H1 (cell line): ENCODE data around the gene MAP4. TPM values are rescaled to one million over a fixed set of nuclear protein-coding genes. Genes with fewer than 3 reads are reported as not detected.
A peak's percentile ranks its signal among the peaks of the same experiment; 100 is the strongest.

Source experiments
- CTCF ChIA-PET: fragments of 300-600 bp; sonication (Branson Sonifier 250); formaldehyde crosslinking; loops from one replicate; lab custom pipeline; 2021; ENCODE audit not compliant: partially characterized antibody; lab: Charles Lee
- POLR2A ChIA-PET: fragments of 300-600 bp; sonication (Branson Sonifier 250); formaldehyde crosslinking; loops from one replicate; lab custom pipeline; 2021; ENCODE audit warnings: inconsistent platforms; ENCODE audit not compliant: partially characterized antibody; lab: Charles Lee
- DNase-seq, 2 experiments: peaks; one replicate each; pipeline versions ENCODE4 v3.0.0 to v3.0.0-alpha.2; 2010 to 2022; ENCODE audit warnings: low spot score in 2 of 2, low read depth in 1 of 2, mixed read lengths in 1 of 2
- FAIRE-seq: peaks from 2 replicates; lab custom pipeline; 2011; peaks lifted over from hg19 to GRCh38; lab: Jason Lieb, UNC
- H2AFZ ChIP-seq: 2 replicates; pipeline ENCODE4 v1.8.1; 2012; ENCODE audit warnings: low read length, inconsistent platforms
- H2AK5ac ChIP-seq: 2 replicates; pipeline ENCODE4 v1.6.1; 2013; ENCODE audit warnings: low read depth, low read length
- H2BK120ac ChIP-seq: replicated peaks from 2 replicates; pipeline ENCODE3; 2013; ENCODE audit warnings: low read depth, low read length, inconsistent platforms
- H2BK12ac ChIP-seq: 2 replicates; pipeline ENCODE4 v1.6.1; 2013; ENCODE audit warnings: low read depth, low read length
- H2BK15ac ChIP-seq: 2 replicates; pipeline ENCODE4 v1.6.1; 2013; ENCODE audit warnings: low read length
- H2BK20ac ChIP-seq: 2 replicates; pipeline ENCODE4 v1.6.1; 2013; ENCODE audit warnings: low read length
- H2BK5ac ChIP-seq: 2 replicates; pipeline ENCODE4 v1.6.1; 2013; ENCODE audit warnings: low read depth, low read length
- H3K14ac ChIP-seq: 2 replicates; pipeline ENCODE4 v1.6.1; 2013; ENCODE audit warnings: inconsistent platforms; ENCODE audit not compliant: insufficient read length
- H3K18ac ChIP-seq: 2 replicates; pipeline ENCODE4 v1.6.1; 2013; ENCODE audit warnings: low read length; ENCODE audit errors: extremely low read depth
- H3K23ac ChIP-seq: 2 replicates; pipeline ENCODE4 v1.6.1; 2013; ENCODE audit warnings: inconsistent platforms; ENCODE audit not compliant: insufficient read length
- H3K23me2 ChIP-seq: 2 replicates; pipeline ENCODE4 v1.6.1; 2013; ENCODE audit warnings: low read depth, low read length
- H3K27ac ChIP-seq: 2 replicates; pipeline ENCODE4 v1.6.1; 2011; ENCODE audit warnings: low read depth, low read length, inconsistent platforms
- H3K27me3 ChIP-seq, 4 experiments: replicated peaks in 1 of 4; 1 replicate in 1 of 4; 2 replicates in 3 of 4; pipeline versions ENCODE4 v1.6.1 to v1.8.1; 2011 to 2013; ENCODE audit warnings: low read length in 3 of 4, mild to moderate bottlenecking in 3 of 4, inconsistent platforms in 2 of 4, mixed read lengths in 2 of 4, moderate library complexity in 1 of 4; ENCODE audit not compliant: control insufficient read depth in 3 of 4, insufficient read depth in 3 of 4; ENCODE audit errors: extremely low read depth in 1 of 4
- H3K36me3 ChIP-seq, 4 experiments: 2 replicates each; pipeline versions ENCODE4 v1.6.1 to v1.8.1; 2011 to 2013; ENCODE audit warnings: mild to moderate bottlenecking in 4 of 4, low read length in 3 of 4, moderate library complexity in 2 of 4, control low read depth in 1 of 4, inconsistent platforms in 1 of 4; ENCODE audit not compliant: insufficient read depth in 4 of 4, control insufficient read depth in 2 of 4
- H3K4ac ChIP-seq: replicated peaks from 2 replicates; pipeline ENCODE3; 2013; ENCODE audit warnings: low read length, low read depth, mixed read lengths, inconsistent platforms; ENCODE audit not compliant: insufficient read length
- H3K4me1 ChIP-seq, 4 experiments: replicated peaks in 1 of 4; 1 replicate in 1 of 4; 2 replicates in 3 of 4; pipeline versions ENCODE4 v1.6.1 to v1.8.1; 2011 to 2013; ENCODE audit warnings: low read length in 3 of 4, inconsistent platforms in 2 of 4, mixed read lengths in 1 of 4; ENCODE audit not compliant: insufficient read depth in 4 of 4, control insufficient read depth in 3 of 4
- H3K4me2 ChIP-seq, 2 experiments: 2 replicates each; pipeline versions ENCODE4 v1.6.1 to v1.8.1; 2011 to 2013; ENCODE audit warnings: low read depth in 2 of 2, low read length in 2 of 2, control low read depth in 1 of 2, inconsistent platforms in 1 of 2, mild to moderate bottlenecking in 1 of 2; ENCODE audit not compliant: insufficient read depth in 1 of 2
- H3K4me3 ChIP-seq, 4 experiments: fragments of 200-600, 300-600 bp in 1 of 4; sonication (generic), shearing (Covaris generic), sonication (Bioruptor Twin) in 1 of 4; 2 replicates each; pipeline versions ENCODE4 v1.5.1 to v1.8.1; 2011 to 2016; ENCODE audit warnings: low read length in 4 of 4, low read depth in 3 of 4, control low read depth in 2 of 4, inconsistent platforms in 2 of 4, mild to moderate bottlenecking in 2 of 4, mixed read lengths in 1 of 4, moderate library complexity in 1 of 4; ENCODE audit not compliant: insufficient read depth in 2 of 4; ENCODE audit errors: extremely low read depth in 1 of 4
- H3K56ac ChIP-seq: replicated peaks from 2 replicates; pipeline ENCODE3; 2013; ENCODE audit warnings: low read depth, mild to moderate bottlenecking, mixed read lengths, low read length, inconsistent platforms; ENCODE audit not compliant: insufficient read length
- H3K79me1 ChIP-seq: 2 replicates; pipeline ENCODE4 v1.6.1; 2013; ENCODE audit warnings: low read depth, low read length, control low read depth
- H3K79me2 ChIP-seq, 2 experiments: 2 replicates each; pipeline versions ENCODE4 v1.6.1 to v1.8.1; 2012 to 2013; ENCODE audit warnings: low read length in 2 of 2, mild to moderate bottlenecking in 2 of 2, inconsistent platforms in 1 of 2; ENCODE audit not compliant: insufficient read depth in 2 of 2, control insufficient read depth in 1 of 2
- H3K9ac ChIP-seq, 4 experiments: replicated peaks in 1 of 4; 1 replicate in 1 of 4; 2 replicates in 3 of 4; pipeline versions ENCODE4 v1.6.1 to v1.8.1; 2011 to 2013; ENCODE audit warnings: low read depth in 3 of 4, low read length in 3 of 4, control low read depth in 2 of 4, mild to moderate bottlenecking in 2 of 4, moderate library complexity in 2 of 4, inconsistent platforms in 1 of 4; ENCODE audit errors: extremely low read depth in 1 of 4
- H3K9me3 ChIP-seq, 2 experiments: 2 replicates each; pipeline versions ENCODE4 v1.6.1 to v1.8.1; 2012 to 2013; ENCODE audit warnings: mild to moderate bottlenecking in 2 of 2, moderate library complexity in 2 of 2, control low read depth in 1 of 2, inconsistent platforms in 1 of 2, low read depth in 1 of 2, low read length in 1 of 2, mixed read lengths in 1 of 2; ENCODE audit not compliant: insufficient read depth in 2 of 2
- H4K20me1 ChIP-seq, 2 experiments: replicated peaks in 1 of 2; 2 replicates each; pipeline versions ENCODE3 to v1.8.1; 2011 to 2013; ENCODE audit warnings: inconsistent platforms in 2 of 2, low read length in 2 of 2, mild to moderate bottlenecking in 1 of 2; ENCODE audit not compliant: insufficient read depth in 2 of 2, control insufficient read depth in 1 of 2
- H4K5ac ChIP-seq: 2 replicates; pipeline ENCODE4 v1.6.1; 2013; ENCODE audit warnings: low read length, low read depth, mixed read lengths, inconsistent platforms; ENCODE audit not compliant: insufficient read length
- H4K8ac ChIP-seq: 2 replicates; pipeline ENCODE4 v1.8.0; 2013; ENCODE audit warnings: mild to moderate bottlenecking, moderate library complexity, low read length, inconsistent platforms; ENCODE audit not compliant: insufficient read depth; ENCODE audit errors: extremely low read depth
- H4K91ac ChIP-seq: replicated peaks from 2 replicates; pipeline ENCODE3; 2013; ENCODE audit warnings: low read length, mixed read lengths, inconsistent platforms; ENCODE audit not compliant: insufficient read length
- BCL11A ChIP-seq, 2 experiments: IDR thresholded peaks; one replicate each; pipeline ENCODE4 v1.6.1; 2011; ENCODE audit warnings: low read depth in 2 of 2, low read length in 2 of 2, mild to moderate bottlenecking in 2 of 2
- CBX8 ChIP-seq: fragments of 300-800, 300-1000 bp; sonication (generic); IDR thresholded peaks from 2 replicates; pipeline ENCODE4 v1.7.1; 2016; ENCODE audit warnings: low read depth, low read length, borderline replicate concordance
- SIN3A ChIP-seq, 2 experiments: IDR thresholded peaks in 1 of 2; conservative IDR thresholded peaks in 1 of 2; 2 replicates each; pipeline ENCODE4 v1.6.1; 2011 to 2012; ENCODE audit warnings: low read length in 2 of 2, improper control_type of control experiment in 1 of 2, low read depth in 1 of 2, mild to moderate bottlenecking in 1 of 2
- polyA plus RNA-seq, 7 experiments: library from polyadenylated mRNA; depleted of rRNA in 3 of 7; stranded (reverse) in 5 of 7; unstranded in 2 of 7; fragments of >200 nt in 5 of 7; fragments of 200-250 nt in 2 of 7; gene quantifications; 1 replicate in 5 of 7; 2 replicates in 1 of 7; 4 replicates in 1 of 7; pipeline versions ENCODE4 v1.2.1 to v1.2.3, GENCODE V29; 2011 to 2013; ENCODE audit warnings: missing spikeins in 2 of 7, mixed read lengths in 2 of 7
- total RNA-seq: library from RNA; stranded (reverse); fragmentation: NEBNext Ultra II Directional; extraction: Animal tissue kit (Norgen Biotek cat#: 25700); gene quantifications from 2 replicates; pipeline ENCODE4 v1.2.1, GENCODE V29; 2021
- TF ChIP-seq, protein P1 (sequence below): IDR thresholded peaks from 2 replicates; pipeline ENCODE4 v1.6.1; 2012; ENCODE audit warnings: inconsistent platforms

Gene MAP4
- total and polyA plus RNA-seq, 2 of the 8 experiments (the other 6 are each of a cell fraction or from before 2014, with no cell fraction given): 67.0 to 179 TPM

DNA sequence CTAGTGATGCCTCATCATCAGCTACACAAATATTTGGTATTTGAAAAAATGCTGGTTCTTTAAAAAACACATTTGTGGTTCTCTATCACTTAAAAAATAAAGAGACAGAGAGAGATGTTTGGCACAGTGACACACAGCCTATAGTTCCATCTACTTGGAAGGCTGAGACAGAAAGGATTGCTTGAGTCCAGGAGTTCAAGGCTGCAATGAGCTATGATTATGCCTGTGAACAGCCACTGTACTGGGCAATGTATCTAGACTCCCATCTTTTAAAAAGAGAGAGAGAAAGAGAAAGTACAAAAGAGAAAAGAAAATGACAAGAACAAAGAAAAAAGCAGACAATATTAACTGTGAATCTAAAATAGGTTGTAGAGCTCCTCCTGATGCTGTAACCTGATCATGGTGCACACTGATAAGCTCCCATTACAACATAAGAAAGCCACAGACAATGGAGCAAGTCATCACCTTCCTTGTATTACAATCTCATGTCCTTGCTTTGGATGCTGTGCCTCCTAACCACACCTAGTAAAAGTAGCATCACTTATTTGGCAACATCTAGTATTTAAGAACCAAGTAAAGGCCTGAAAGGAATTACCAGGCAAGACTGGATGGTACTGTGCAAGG is 31.7 kb upstream of the MAP4 start:
- Histone ChIP-seq H3K14ac (no peak overlapping the region), H4K91ac (no peak overlapping the region), H3K23ac (no peak overlapping the region), H2BK20ac (no peak overlapping the region), H3K4me1 (no peaks in the 10 kb centered on the region), H4K20me1 (peaks cover 0 to 2% of the 10 kb centered on the region in 2 experiments), H2BK5ac (no peak overlapping the region), H3K56ac (no peak overlapping the region), H3K9ac (no peak overlapping the region), H3K79me2 (peaks cover 0 to 45% of the 10 kb centered on the region in 2 experiments; a peak in 2 of 4 replicates), H2AFZ (no peak overlapping the region), H3K23me2 (no peaks in the 10 kb centered on the region), H3K27ac (no peak overlapping the region), H2AK5ac (no peak overlapping the region), H3K4me3 (no peak overlapping the region), H3K4me2 (no peak overlapping the region), H2BK120ac (no peak overlapping the region), H3K4ac (no peak overlapping the region), H3K36me3 (peaks cover 0 to 2% (median 0%) of the 10 kb centered on the region in 4 experiments; a peak in 1 of 8 replicates), H3K27me3 (no peaks in the 10 kb centered on the region), H4K5ac (peak overlapping the region; percentile 24), H3K79me1 (no peaks in the 10 kb centered on the region; the same call in 1 of the 2 replicates), H3K9me3 (no peaks in the 10 kb centered on the region), H3K18ac (no peak overlapping the region), H4K8ac (no peak overlapping the region), H2BK12ac (no peak overlapping the region), H2BK15ac (no peak overlapping the region)
- CTCF ChIA-PET: interaction anchor here (0.6 to 1.1 kb wide), 2 partner anchors 26 to 198 kb away, joined by 3 read pairs; no protein-coding TSS in a partner anchor
- POLR2A ChIA-PET: no interaction called here
- FAIRE-seq: no peak
- DNase-seq: no peak
- no peak for TF ChIP-seq CBX8
- no peak for TF ChIP-seq SIN3A (conservative IDR thresholded peaks at IDR 0.05 in 1 of 2, IDR thresholded peaks at IDR 0.05 in 1 of 2; ENCODE audit: low read depth in 1 of 2, low read length in 2 of 2)
- no peak for TF ChIP-seq BCL11A (IDR thresholded peaks at IDR 0.05; ENCODE audit: low read depth in 2 of 2, low read length in 2 of 2)
- TF ChIP-seq, protein P1, sequence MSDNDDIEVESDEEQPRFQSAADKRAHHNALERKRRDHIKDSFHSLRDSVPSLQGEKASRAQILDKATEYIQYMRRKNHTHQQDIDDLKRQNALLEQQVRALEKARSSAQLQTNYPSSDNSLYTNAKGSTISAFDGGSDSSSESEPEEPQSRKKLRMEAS: no peak
